Measurements from ENCODE around the gene ST6GAL1.
"Not testable (repeated sequence)": the region's sequence is repeated elsewhere in the genome, so short reads cannot be mapped to it uniquely, and the experiment has no call there.

The ST6GAL1 gene

GRCh38 chr3:186895406-186895805 is 34.9 kb upstream of the ST6GAL1 start:
- no peaks in the 10 kb centered on the region for H3K27me3 ChIP-seq (ENCODE audit: low read depth, low read length)
- no peak overlapping the region for H3K27ac ChIP-seq (ENCODE audit: low read length)

DNA sequence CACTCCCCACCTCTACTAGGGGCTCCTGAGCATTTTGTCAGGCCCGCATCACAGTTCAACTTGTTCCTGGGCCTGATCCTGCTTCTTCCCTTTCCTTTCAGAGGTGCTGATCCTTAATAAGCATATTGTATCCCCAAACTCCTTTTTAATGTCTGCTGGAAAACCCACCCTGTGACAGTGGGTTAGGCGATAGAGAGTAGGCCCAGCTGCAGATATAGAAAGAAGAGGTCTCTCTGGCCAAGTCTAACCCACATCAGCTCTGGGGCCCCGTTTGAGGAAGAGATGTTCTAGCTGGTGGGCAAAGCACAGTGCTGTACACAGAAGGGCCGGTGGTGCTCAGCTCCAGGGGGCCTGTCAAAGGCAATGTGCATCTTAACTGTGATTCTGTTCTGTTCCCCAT is 34.3 kb upstream of the ST6GAL1 start:
- Histone ChIP-seq H3K4me1 (ENCODE audit: control insufficient read depth in 1 of 2, insufficient read depth in 2 of 2, low read length in 2 of 2) (no peaks in the 10 kb centered on the region), H3K4me3 (ENCODE audit: low read depth in 1 of 2, low read length in 2 of 2) (no peak overlapping the region), H3K36me3 (ENCODE audit: control insufficient read depth in 1 of 2, insufficient read depth in 2 of 2, low read length in 2 of 2) (no peaks in the 10 kb centered on the region), H3K27ac (ENCODE audit: low read length) (no peak overlapping the region), H3K27me3 (ENCODE audit: low read depth, low read length) (no peaks in the 10 kb centered on the region), H3K9me3 (ENCODE audit: control insufficient read depth in 1 of 2, low read length in 2 of 2) (no peaks in the 10 kb centered on the region)

More at GRCh38 chr3:186895406-186895805, 34.9 kb upstream of the ST6GAL1 start:
- H3K36me3 ChIP-seq (ENCODE audit: control insufficient read depth in 1 of 2, insufficient read depth in 2 of 2, low read length in 2 of 2) = no peaks in the 10 kb centered on the region
- no peak overlapping the region for H3K4me3 ChIP-seq (ENCODE audit: low read depth in 1 of 2, low read length in 2 of 2)
- H3K4me1 ChIP-seq (ENCODE audit: control insufficient read depth in 1 of 2, insufficient read depth in 2 of 2, low read length in 2 of 2) = no peaks in the 10 kb centered on the region
- no peaks in the 10 kb centered on the region for H3K9me3 ChIP-seq (ENCODE audit: control insufficient read depth in 1 of 2, low read length in 2 of 2)

DNA sequence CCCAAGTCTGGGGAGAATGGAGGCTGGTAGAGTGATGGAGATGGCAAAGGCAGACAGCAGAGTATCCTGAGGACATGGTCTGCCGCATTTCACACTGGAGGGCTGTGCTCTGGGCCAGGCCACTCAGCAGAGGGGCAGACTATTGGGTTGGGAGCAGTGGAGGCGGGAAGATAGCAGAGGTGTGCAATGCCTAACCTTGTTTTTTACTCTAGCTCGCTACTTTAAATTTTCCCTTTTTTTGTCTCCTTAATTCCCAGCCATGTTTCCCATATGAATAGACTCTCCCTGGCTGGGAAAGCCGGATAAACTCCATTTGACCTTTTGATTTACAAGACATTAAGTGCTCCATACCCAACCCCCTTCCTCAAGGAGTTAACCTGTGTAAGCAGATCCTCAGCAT is 33.5 kb upstream of the ST6GAL1 start:
- H3K27ac ChIP-seq (ENCODE audit: low read length) = no peak overlapping the region

DNA sequence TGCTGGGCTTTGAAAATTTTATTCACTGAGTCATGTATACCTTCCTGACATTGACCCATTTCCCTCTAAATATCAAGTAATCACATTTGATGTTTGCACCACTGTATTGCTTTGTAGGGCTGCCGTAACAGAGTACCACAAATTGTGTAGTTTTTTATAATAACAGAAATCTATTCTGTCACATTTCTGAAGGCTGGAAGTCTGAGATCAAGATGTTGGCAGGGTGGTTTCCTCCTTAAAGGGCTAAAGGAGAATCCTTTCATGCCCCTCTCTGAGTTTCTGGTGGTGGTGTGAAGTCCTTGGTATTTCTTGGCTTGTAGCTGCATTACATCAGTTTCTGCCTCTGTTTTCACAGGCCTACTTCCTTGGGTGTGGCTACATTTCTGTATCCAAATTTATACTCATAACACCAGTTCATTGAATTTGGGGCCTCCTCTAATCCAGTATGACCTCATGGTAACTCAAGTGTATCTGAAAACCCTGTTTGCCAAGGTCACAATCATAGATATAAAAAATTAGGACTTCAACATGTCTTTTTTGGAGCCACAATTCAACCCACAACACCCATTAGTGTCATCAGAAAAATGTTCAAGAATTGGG is 29.1 kb upstream of the ST6GAL1 start:
- no peaks in the 10 kb centered on the region for H3K9me3 ChIP-seq (ENCODE audit: control insufficient read depth in 1 of 2, low read length in 2 of 2)
- H3K36me3 ChIP-seq (ENCODE audit: control insufficient read depth in 1 of 2, insufficient read depth in 2 of 2, low read length in 2 of 2) = no peaks in the 10 kb centered on the region
- H3K27ac ChIP-seq (ENCODE audit: low read length) = no peak overlapping the region
- no peak overlapping the region for H3K4me3 ChIP-seq (ENCODE audit: low read depth in 1 of 2, low read length in 2 of 2)
- no peaks in the 10 kb centered on the region for H3K4me1 ChIP-seq (ENCODE audit: control insufficient read depth in 1 of 2, insufficient read depth in 2 of 2, low read length in 2 of 2)
- no peaks in the 10 kb centered on the region for H3K27me3 ChIP-seq (ENCODE audit: low read depth, low read length)

More for the DNA sequence above, 33.5 kb upstream of the ST6GAL1 start:
- no peaks in the 10 kb centered on the region for H3K36me3 ChIP-seq (ENCODE audit: control insufficient read depth in 1 of 2, insufficient read depth in 2 of 2, low read length in 2 of 2)
- H3K4me1 ChIP-seq (ENCODE audit: control insufficient read depth in 1 of 2, insufficient read depth in 2 of 2, low read length in 2 of 2) = no peaks in the 10 kb centered on the region
- H3K4me3 ChIP-seq (ENCODE audit: low read depth in 1 of 2, low read length in 2 of 2) = no peak overlapping the region
- no peaks in the 10 kb centered on the region for H3K27me3 ChIP-seq (ENCODE audit: low read depth, low read length)
- no peaks in the 10 kb centered on the region for H3K9me3 ChIP-seq (ENCODE audit: control insufficient read depth in 1 of 2, low read length in 2 of 2)

DNA sequence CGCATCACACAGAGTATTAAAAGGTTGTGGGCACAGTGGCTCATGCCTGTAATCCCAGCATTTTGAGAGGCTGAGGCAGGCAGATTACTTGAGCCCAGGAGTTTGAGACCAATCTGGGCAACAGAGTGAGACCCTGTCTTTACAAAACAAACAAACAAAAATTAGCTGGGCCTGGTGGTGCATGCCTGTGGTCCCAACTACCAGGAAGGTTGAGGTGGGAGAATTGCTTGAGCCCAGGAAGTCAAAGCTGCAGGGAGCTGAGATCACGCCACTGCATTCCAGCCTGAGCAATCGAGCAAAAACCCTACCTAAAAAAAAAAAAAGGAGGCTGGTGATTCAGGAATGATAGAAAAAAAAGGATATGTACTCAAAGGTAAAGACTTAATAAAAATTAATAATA is 28.2 kb upstream of the ST6GAL1 start:
- H3K27ac ChIP-seq (ENCODE audit: low read length) = no peak overlapping the region
- H3K4me3 ChIP-seq (ENCODE audit: low read depth in 1 of 2, low read length in 2 of 2) = no peak overlapping the region
- no peaks in the 10 kb centered on the region for H3K4me1 ChIP-seq (ENCODE audit: control insufficient read depth in 1 of 2, insufficient read depth in 2 of 2, low read length in 2 of 2)
- H3K9me3 ChIP-seq (ENCODE audit: control insufficient read depth in 1 of 2, low read length in 2 of 2) = no peaks in the 10 kb centered on the region
- no peaks in the 10 kb centered on the region for H3K36me3 ChIP-seq (ENCODE audit: control insufficient read depth in 1 of 2, insufficient read depth in 2 of 2, low read length in 2 of 2)
- H3K27me3 ChIP-seq (ENCODE audit: low read depth, low read length) = no peaks in the 10 kb centered on the region

GRCh38 chr3:186902713-186903112 is 27.6 kb upstream of the ST6GAL1 start:
- Histone ChIP-seq H3K27ac (ENCODE audit: low read length) (no peak overlapping the region), H3K9me3 (ENCODE audit: control insufficient read depth in 1 of 2, low read length in 2 of 2) (no peaks in the 10 kb centered on the region), H3K27me3 (ENCODE audit: low read depth, low read length) (no peaks in the 10 kb centered on the region), H3K36me3 (ENCODE audit: control insufficient read depth in 1 of 2, insufficient read depth in 2 of 2, low read length in 2 of 2) (no peaks in the 10 kb centered on the region), H3K4me3 (ENCODE audit: low read depth in 1 of 2, low read length in 2 of 2) (no peak overlapping the region), H3K4me1 (ENCODE audit: control insufficient read depth in 1 of 2, insufficient read depth in 2 of 2, low read length in 2 of 2) (no peaks in the 10 kb centered on the region)

GRCh38 chr3:186903676-186904075 is 26.6 kb upstream of the ST6GAL1 start:
- H3K36me3 ChIP-seq (ENCODE audit: control insufficient read depth in 1 of 2, insufficient read depth in 2 of 2, low read length in 2 of 2); H3K4me1 ChIP-seq (ENCODE audit: control insufficient read depth in 1 of 2, insufficient read depth in 2 of 2, low read length in 2 of 2): not testable (repeated sequence)

DNA sequence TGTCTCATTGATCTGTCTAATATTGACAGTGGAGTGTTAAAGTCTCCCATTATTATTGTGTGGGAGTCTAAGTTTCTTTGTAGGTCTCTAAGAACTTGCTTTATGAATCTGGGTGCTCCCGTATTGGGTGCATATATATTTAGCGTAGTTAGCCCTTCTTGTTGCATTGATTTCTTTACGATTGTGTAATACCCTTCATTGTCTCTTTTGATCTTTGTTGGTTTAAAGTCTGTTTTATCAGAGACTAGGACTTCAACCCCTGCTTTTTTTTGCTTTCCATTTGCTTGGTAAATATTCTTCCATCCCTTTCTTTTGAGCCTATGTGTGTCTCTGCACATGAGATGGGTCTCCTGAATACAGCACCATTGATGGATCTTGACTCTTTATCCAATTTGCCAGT is 23.3 kb upstream of the ST6GAL1 start:
- H3K4me3 ChIP-seq (ENCODE audit: low read depth in 1 of 2, low read length in 2 of 2); H3K36me3 ChIP-seq (ENCODE audit: control insufficient read depth in 1 of 2, insufficient read depth in 2 of 2, low read length in 2 of 2); H3K9me3 ChIP-seq (ENCODE audit: control insufficient read depth in 1 of 2, low read length in 2 of 2); H3K27ac ChIP-seq (ENCODE audit: low read length); H3K4me1 ChIP-seq (ENCODE audit: control insufficient read depth in 1 of 2, insufficient read depth in 2 of 2, low read length in 2 of 2); H3K27me3 ChIP-seq (ENCODE audit: low read depth, low read length): not testable (repeated sequence)

More at GRCh38 chr3:186903676-186904075, 26.6 kb upstream of the ST6GAL1 start:
- not testable (repeated sequence) for H3K9me3 ChIP-seq (ENCODE audit: control insufficient read depth in 1 of 2, low read length in 2 of 2); H3K4me3 ChIP-seq (ENCODE audit: low read depth in 1 of 2, low read length in 2 of 2); H3K27me3 ChIP-seq (ENCODE audit: low read depth, low read length); H3K27ac ChIP-seq (ENCODE audit: low read length)

DNA sequence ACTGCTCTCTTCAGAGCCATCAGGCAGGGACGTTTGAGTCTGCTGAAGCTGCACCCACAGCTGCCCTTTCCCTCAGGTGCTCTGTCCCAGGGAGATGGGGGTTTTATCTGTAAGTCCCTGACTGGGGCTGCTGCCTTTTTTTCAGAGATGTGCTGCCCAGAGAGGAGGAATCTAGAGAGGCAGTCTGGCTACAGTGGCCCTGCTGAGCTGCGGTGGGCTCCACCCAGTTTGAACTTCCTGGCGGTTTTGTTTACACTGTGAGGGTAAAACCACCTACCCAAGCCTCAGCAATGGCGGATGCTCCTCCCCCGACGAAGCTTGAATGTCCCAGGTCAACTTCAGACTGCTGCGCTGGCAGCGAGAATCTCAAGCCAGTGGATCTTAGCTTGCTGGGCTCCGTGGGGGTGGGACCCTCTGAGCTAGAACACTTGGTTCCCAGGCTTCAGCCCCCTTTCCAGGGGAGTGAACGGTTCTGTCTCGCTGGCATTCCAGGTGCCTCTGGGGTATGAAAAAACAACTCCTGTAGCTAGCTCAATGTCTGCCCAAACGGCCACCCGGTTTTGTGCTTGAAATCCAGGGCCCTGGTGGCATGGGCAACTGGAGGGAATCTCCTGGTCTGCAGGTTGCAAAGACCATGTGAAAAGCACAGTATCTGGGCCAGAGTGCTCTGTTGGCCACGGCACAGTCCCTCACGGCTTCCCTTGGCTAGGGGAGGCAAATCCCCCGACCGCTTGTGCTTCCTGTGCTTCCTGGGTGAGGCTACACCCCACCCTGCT is 21.1 kb upstream of the ST6GAL1 start:
- no peaks in the 10 kb centered on the region for H3K4me1 ChIP-seq (ENCODE audit: control insufficient read depth in 1 of 2, insufficient read depth in 2 of 2, low read length in 2 of 2)
- no peaks in the 10 kb centered on the region for H3K9me3 ChIP-seq (ENCODE audit: control insufficient read depth in 1 of 2, low read length in 2 of 2)
- no peaks in the 10 kb centered on the region for H3K27me3 ChIP-seq (ENCODE audit: low read depth, low read length)
- no peak overlapping the region for H3K27ac ChIP-seq (ENCODE audit: low read length)
- no peak overlapping the region for H3K4me3 ChIP-seq (ENCODE audit: low read depth in 1 of 2, low read length in 2 of 2)
- H3K36me3 ChIP-seq (ENCODE audit: control insufficient read depth in 1 of 2, insufficient read depth in 2 of 2, low read length in 2 of 2) = no peaks in the 10 kb centered on the region

DNA sequence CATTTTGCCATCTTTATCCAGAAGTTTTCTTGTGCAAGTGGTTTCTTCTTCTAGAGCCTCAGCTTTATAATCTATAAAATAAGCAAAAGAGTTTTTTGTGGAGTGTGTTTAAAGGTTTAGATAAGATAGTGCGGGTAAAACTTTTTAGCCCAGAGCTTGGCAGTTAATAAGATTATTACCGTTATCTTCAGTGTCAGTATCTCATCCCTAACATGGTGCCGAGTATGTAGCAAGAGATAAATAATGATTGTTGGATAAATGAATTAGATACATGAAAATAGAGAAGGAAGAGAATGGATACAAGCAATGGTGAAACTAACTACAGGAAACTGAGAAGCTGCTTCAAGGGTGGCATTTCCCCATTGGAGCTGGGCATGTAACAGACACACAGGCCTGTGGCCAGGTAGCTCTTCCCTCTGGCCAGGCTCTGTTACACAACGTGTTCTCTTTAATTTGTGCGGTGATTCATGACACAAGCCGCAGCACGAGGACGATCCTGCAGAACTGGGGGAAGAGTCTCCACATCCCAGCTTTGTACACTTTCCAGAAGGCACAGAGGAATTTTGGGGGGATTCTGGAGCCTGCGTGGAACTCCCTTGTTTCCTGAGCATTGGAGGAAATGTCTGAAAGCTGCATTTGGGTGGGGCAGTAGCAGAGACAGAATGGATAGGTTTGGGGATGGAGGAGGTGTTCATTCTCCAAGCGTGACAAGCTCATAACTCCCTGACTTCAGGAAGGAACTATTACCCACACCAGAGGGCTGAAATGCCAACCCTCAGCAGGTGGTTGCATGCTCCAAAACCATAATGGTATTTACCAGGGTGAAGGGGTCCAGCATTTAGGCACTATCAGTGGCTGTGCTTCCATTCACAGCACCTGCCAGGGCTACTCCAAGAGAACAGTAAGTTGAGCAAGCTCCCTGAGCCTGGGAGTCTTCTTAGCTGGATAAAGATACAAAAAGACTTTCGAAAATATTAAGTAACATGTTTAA is 14.2 kb upstream of the ST6GAL1 start:
- no peaks in the 10 kb centered on the region for H3K4me1 ChIP-seq (ENCODE audit: control insufficient read depth in 1 of 2, insufficient read depth in 2 of 2, low read length in 2 of 2)
- H3K4me3 ChIP-seq (ENCODE audit: low read depth in 1 of 2, low read length in 2 of 2) = no peak overlapping the region
- H3K9me3 ChIP-seq (ENCODE audit: control insufficient read depth in 1 of 2, low read length in 2 of 2) = no peaks in the 10 kb centered on the region
- H3K27me3 ChIP-seq (ENCODE audit: low read depth, low read length) = no peaks in the 10 kb centered on the region
- H3K36me3 ChIP-seq (ENCODE audit: control insufficient read depth in 1 of 2, insufficient read depth in 2 of 2, low read length in 2 of 2) = no peaks in the 10 kb centered on the region
- no peak overlapping the region for H3K27ac ChIP-seq (ENCODE audit: low read length)

Measured in muscle layer of duodenum (tissue), 2 donors.